ENCODE results near the gene JAGN1. TPM values are rescaled to one million over a fixed set of nuclear protein-coding genes. Genes with fewer than 3 reads are reported as not detected.

Gene JAGN1
- total RNA-seq, 2 experiments from 2014 or later: 25.4 to 28.6 TPM

DNA sequence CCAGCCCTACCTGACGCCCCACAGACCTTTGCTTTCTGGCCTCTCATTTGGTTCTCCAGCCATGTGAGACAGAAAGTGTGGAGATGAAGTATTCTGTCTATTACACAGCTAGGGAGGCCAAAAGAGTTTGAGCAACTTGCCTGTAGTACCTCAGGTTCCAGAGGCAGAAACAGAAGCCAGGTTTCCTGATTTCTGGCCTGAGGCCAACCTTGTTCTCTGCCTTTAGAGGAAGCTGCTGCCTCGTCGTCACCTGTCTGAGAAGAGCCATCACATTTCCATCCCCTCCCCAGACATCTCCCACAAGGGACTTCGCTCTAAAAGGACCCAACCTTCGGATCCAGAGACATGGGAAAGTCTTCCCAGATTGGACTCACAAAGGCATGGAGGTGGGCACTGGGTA lies 16.1 kb downstream of the JAGN1 start:
- H3K4me1 Mint-ChIP-seq: peaks cover 33% of the 10 kb centered on the region
- H3K27ac Mint-ChIP-seq: no peak overlapping the region
- no peaks in the 10 kb centered on the region for H3K9me3 Mint-ChIP-seq
- ChIA-PET POLR2A (interaction anchor here (7.0 kb wide), 1 partner anchor 16 kb away, joined by 54 read pairs; the partner anchor contains the start of gene JAGN1), CTCF (interaction anchor here (1.3 kb wide), 1 partner anchor 16 kb away, joined by 3 read pairs; the partner anchor contains the start of gene JAGN1)
- no peak for DNase-seq
- no peaks in the 10 kb centered on the region for H3K36me3 Mint-ChIP-seq (ENCODE audit: low read depth)
- H3K4me3 Mint-ChIP-seq: no peak overlapping the region
- peaks cover 2% of the 10 kb centered on the region for H3K27me3 Mint-ChIP-seq

DNA sequence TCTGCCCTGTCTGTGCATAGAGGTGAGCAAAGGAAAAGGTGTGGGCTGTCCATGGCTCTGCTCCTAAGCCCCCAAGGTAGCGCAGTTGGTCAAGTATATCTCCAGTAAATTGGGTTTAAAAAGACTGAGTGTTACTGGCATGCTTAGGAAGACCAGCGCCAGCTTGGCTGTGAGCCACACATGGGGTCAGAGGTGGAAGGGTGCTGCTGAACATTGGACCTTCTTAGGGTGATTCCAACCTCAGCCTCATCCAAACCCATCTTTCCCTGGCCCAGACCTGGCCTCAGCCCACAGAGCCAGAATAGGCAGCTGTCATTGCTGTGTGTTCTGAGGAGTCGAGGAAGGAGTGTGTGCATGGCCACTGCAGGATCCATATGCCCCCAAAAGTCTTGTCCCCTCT lies 17.9 kb downstream of the JAGN1 start:
- no peak overlapping the region for H3K27ac Mint-ChIP-seq
- peaks cover 4% of the 10 kb centered on the region for H3K36me3 Mint-ChIP-seq (ENCODE audit: low read depth)
- peaks cover 23% of the 10 kb centered on the region for H3K4me1 Mint-ChIP-seq
- peaks cover 3% of the 10 kb centered on the region for H3K9me3 Mint-ChIP-seq
- H3K27me3 Mint-ChIP-seq: peaks cover 7% of the 10 kb centered on the region
- H3K4me3 Mint-ChIP-seq: no peak overlapping the region
- CTCF ChIA-PET: interaction anchor here (1.4 kb wide), 1 partner anchor 25 kb away, joined by 5 read pairs; the partner anchor contains the start of gene CRELD1
- POLR2A ChIA-PET: interaction anchor here (1.1 to 1.4 kb wide), 2 partner anchors 17 to 25 kb away, joined by 3 to 5 read pairs; partner anchors contain the start of gene CRELD1
- DNase-seq: no peak

DNA sequence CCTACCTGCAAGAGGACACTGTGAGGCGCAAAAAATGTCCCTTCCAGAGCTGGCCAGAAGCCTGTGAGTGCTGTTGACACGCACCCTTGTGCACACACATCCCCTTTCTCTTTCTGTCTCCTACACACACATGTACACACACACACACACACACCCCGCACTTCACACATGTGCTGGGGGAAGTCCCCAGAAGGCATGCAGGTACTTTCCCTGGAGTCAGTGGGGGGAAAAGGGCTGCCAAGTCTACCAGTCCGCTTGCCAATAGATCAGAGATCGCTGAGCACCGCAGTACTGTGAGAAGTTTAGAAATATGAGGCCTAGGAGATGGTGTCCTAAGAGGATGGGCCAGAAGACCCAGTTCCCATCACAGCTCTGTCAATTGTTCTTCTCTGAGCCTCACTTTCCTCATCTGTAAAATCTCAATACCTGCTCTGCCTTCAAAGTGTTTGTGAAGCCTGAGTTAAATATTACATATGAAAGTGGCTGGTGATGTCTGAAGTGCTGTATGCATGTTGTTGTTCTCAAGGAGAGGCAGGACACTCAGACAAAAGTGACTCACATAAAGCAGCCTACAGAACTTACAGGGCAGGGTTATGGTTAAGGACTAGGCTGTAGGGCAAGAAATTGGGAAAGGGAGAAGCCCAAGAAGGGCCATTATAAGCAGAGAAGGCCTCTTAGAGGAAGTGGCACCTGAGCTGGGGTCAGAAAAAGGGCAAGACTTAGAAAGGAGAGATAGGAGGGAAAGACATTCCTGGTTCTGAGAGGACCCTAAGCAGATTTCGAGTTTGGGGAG lies 19.0 kb downstream of the JAGN1 start:
- Mint-ChIP-seq H3K4me3 (no peak overlapping the region), H3K4me1 (peaks cover 14% of the 10 kb centered on the region), H3K36me3 (ENCODE audit: low read depth) (peaks cover 4% of the 10 kb centered on the region), H3K27me3 (peaks cover 10% of the 10 kb centered on the region), H3K9me3 (peaks cover 3% of the 10 kb centered on the region), H3K27ac (no peak overlapping the region)
- DNase-seq: no peak
- CTCF ChIA-PET: interaction anchor here (7.5 kb wide), 1 partner anchor 23 kb away, joined by 51 read pairs; the partner anchor contains the start of gene CRELD1
- POLR2A ChIA-PET: interaction anchor here (1.1 kb wide), 1 partner anchor 16 kb away, joined by 3 read pairs; no protein-coding TSS in a partner anchor

DNA sequence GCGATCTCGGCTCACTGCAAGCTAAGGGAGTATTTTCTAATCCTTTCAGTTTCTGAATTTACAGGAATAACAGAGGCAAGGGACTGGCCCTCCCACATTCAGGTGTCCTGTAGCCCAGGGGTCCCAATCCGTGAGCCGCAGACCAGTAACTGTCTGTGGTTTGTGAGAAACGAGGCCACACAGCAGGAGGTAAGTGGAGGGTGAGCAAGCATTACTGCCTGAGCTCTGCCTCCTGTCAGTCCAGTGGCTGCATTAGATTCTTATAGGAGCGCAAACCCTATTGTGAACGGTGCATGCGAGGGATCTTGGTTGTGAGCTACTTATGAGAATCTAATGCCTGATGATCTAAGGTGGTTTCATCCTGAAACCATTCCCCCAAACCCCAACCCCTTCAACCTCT lies 21.5 kb downstream of the JAGN1 start:
- peaks cover 14% of the 10 kb centered on the region for H3K27me3 Mint-ChIP-seq
- no peak overlapping the region for H3K4me3 Mint-ChIP-seq

DNA sequence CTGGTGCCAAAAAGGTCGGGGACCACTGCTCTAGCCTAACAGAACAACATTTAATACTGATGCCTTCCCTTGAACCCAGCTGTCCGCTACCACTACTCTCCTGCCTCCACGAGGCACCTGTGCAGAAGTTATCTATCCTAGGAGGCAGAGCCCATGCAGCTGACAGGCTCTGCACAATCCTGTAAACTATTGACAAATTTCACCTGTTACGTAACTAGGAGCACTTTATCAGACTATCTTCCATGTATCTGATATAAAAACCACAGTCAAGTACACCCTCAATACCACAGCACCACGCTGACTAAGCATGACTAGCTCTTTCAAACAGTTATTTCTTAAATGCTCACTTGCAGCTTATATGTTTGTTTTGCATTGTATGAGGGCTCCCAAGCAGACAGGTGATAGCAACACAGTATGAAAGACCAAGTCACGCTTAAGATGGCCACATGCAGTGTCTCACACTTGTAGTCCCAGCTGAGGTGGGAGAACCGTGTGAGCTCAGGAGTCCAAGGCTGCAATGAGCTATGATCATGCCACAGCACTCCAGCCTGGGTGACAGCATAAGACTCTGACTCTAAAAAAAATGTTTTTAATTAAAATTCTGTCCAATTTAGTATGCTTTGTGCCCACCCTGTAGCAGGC lies 22.0 kb downstream of the JAGN1 start:
- Mint-ChIP-seq H3K9me3 (peaks cover 3% of the 10 kb centered on the region), H3K4me1 (peaks cover 22% of the 10 kb centered on the region), H3K4me3 (no peak overlapping the region), H3K36me3 (ENCODE audit: low read depth) (peaks cover 4% of the 10 kb centered on the region), H3K27me3 (peaks cover 14% of the 10 kb centered on the region), H3K27ac (no peak overlapping the region)
- DNase-seq: peak; percentile 28
- POLR2A ChIA-PET: interaction anchor here (0.7 to 3.8 kb wide), 6 partner anchors 10 to 161 kb away, joined by 3 to 27 read pairs (median 10); partner anchors contain the start of genes ARPC4, CRELD1, IL17RE and JAGN1
- CTCF ChIA-PET: interaction anchor here (1.0 to 7.5 kb wide), 4 partner anchors 10 to 34 kb away, joined by 3 to 51 read pairs (median 4); partner anchors contain the start of gene CRELD1

More for the DNA sequence above, 21.5 kb downstream of the JAGN1 start:
- no peak for DNase-seq
- CTCF ChIA-PET: interaction anchor here (1.0 to 7.5 kb wide), 4 partner anchors 10 to 35 kb away, joined by 3 to 51 read pairs (median 4); partner anchors contain the start of gene CRELD1
- H3K4me1 Mint-ChIP-seq: peaks cover 22% of the 10 kb centered on the region
- no peak overlapping the region for H3K27ac Mint-ChIP-seq
- POLR2A ChIA-PET: interaction anchor here (0.7 to 3.7 kb wide), 5 partner anchors 9 to 161 kb away, joined by 3 to 27 read pairs (median 4); partner anchors contain the start of genes ARPC4, IL17RE, JAGN1 and TADA3
- peaks cover 4% of the 10 kb centered on the region for H3K36me3 Mint-ChIP-seq (ENCODE audit: low read depth)
- H3K9me3 Mint-ChIP-seq: peaks cover 3% of the 10 kb centered on the region

DNA sequence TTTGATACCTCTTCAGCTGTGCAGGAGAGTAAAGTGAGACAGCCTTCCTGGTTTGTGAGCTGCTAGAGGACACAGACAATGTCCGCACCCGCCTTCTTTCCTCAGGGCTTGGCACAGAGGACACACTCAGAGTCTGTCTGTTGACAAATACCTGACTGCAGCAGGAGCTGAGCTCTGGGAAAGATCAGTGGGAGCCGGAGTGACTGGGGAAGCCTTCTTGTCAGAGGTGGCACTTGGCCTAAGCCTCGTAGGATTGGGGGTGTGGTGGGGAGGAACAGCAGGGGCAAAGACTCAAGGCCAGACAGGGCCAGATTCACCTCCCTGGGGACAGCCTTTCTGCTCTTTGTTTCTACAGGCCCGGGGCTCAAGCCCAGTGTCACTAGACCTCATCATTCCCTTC lies 23.2 kb downstream of the JAGN1 start:
- DNase-seq: no peak
- Mint-ChIP-seq H3K27ac (no peak overlapping the region), H3K4me1 (peaks cover 22% of the 10 kb centered on the region), H3K36me3 (ENCODE audit: low read depth) (peaks cover 4% of the 10 kb centered on the region), H3K27me3 (peaks cover 14% of the 10 kb centered on the region), H3K9me3 (peaks cover 3% of the 10 kb centered on the region), H3K4me3 (no peak overlapping the region)
- CTCF ChIA-PET: interaction anchor here (1.0 to 7.5 kb wide), 3 partner anchors 12 to 22 kb away, joined by 3 to 51 read pairs (median 3); partner anchors contain the start of gene CRELD1
- POLR2A ChIA-PET: interaction anchor here (0.5 to 3.8 kb wide), 4 partner anchors 11 to 49 kb away, joined by 3 to 27 read pairs (median 17); partner anchors contain the start of genes CRELD1, IL17RE and JAGN1

DNA sequence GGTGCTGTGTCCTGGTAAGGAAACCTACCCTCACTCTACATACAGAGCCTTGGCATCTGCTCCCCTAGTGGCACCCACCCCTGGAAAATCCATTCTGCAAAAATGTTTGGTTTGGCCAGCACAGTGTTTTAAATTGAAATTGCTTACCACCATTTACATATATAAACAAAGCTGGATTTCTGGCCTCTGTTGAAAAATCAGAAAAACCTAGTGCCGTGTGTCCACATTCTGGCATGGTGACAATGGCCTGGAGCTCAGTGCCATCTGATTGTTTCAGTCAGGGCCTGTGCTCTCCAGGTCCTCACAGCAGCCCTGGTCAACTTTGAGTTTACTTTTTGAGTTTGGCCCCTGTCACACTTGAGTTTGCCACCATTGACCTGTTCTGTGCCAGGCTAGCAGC lies 23.6 kb downstream of the JAGN1 start:
- H3K27ac Mint-ChIP-seq: no peak overlapping the region
- peaks cover 14% of the 10 kb centered on the region for H3K27me3 Mint-ChIP-seq
- H3K4me1 Mint-ChIP-seq: peaks cover 22% of the 10 kb centered on the region
- H3K36me3 Mint-ChIP-seq (ENCODE audit: low read depth): peaks cover 4% of the 10 kb centered on the region
- DNase-seq: no peak
- H3K4me3 Mint-ChIP-seq: no peak overlapping the region
- CTCF ChIA-PET: interaction anchor here (0.8 to 7.5 kb wide), 4 partner anchors 11 to 87 kb away, joined by 3 to 51 read pairs (median 3); partner anchors contain the start of gene CRELD1
- peaks cover 3% of the 10 kb centered on the region for H3K9me3 Mint-ChIP-seq
- POLR2A ChIA-PET: interaction anchor here (0.5 to 3.8 kb wide), 4 partner anchors 11 to 49 kb away, joined by 3 to 27 read pairs (median 17); partner anchors contain the start of genes CRELD1, IL17RE and JAGN1

DNA sequence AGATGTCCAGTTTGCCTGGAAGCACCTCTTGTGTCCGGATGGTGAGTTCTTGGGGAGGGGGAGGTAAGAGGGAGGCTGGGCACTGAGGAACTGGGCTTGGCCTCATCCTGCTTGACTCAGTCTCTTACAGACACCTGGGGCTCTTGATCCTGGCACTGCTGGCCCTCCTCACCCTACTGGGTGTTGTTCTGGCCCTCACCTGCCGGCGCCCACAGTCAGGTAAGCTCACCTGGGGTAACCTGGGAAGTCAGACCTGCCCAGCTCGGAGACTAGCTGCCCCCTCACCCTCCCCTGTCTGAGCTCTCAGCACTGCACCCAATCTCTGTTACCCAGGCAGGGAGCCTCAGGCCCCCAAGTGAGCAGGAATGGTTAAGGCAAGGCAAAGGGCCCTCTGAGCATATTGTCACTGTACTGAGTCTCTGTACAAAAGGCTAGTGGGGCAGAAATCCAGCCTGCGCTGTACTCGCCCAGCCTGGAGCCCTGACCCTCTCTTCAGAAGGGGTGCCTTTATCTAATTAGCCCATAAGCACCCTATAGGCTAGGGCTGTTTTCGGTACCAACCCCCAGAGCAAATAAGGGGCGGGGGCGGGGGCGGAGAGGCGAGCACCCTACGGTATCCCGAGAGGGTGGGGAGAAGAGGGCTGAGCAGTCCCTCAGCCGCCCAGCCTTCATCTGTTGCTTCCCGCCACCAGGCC lies 24.3 kb downstream of the JAGN1 start:
- DNase-seq: no peak
- Mint-ChIP-seq H3K27me3 (peaks cover 14% of the 10 kb centered on the region), H3K4me3 (no peak overlapping the region), H3K9me3 (peaks cover 3% of the 10 kb centered on the region), H3K4me1 (peaks cover 18% of the 10 kb centered on the region), H3K27ac (no peak overlapping the region), H3K36me3 (ENCODE audit: low read depth) (peaks cover 4% of the 10 kb centered on the region)
- ChIA-PET CTCF (interaction anchor here (0.8 to 7.5 kb wide), 3 partner anchors 17 to 88 kb away, joined by 3 to 51 read pairs (median 3); partner anchors contain the start of gene CRELD1), POLR2A (interaction anchor here (3.7 to 3.8 kb wide), 2 partner anchors 12 to 18 kb away, joined by 17 read pairs; partner anchors contain the start of genes CRELD1 and IL17RE)

DNA sequence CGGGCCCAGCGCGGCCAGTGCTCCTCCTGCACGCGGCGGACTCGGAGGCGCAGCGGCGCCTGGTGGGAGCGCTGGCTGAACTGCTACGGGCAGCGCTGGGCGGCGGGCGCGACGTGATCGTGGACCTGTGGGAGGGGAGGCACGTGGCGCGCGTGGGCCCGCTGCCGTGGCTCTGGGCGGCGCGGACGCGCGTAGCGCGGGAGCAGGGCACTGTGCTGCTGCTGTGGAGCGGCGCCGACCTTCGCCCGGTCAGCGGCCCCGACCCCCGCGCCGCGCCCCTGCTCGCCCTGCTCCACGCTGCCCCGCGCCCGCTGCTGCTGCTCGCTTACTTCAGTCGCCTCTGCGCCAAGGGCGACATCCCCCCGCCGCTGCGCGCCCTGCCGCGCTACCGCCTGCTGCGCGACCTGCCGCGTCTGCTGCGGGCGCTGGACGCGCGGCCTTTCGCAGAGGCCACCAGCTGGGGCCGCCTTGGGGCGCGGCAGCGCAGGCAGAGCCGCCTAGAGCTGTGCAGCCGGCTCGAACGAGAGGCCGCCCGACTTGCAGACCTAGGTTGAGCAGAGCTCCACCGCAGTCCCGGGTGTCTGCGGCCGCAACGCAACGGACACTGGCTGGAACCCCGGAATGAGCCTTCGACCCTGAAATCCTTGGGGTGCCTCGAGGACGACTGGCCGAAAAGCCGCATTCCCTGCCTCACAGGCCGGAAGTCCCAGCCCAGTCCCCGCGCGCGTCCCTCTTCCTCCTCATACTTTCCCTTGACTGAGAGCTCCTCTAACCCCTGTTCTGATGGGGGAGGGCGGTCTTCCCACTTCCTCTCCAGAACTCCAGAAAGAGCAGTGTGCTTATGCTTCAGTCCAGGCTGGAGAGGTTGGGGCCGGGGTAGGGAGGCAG lies 25.1 kb downstream of the JAGN1 start:
- H3K9me3 Mint-ChIP-seq: peaks cover 3% of the 10 kb centered on the region
- peaks cover 14% of the 10 kb centered on the region for H3K27me3 Mint-ChIP-seq
- H3K36me3 Mint-ChIP-seq (ENCODE audit: low read depth): peaks cover 4% of the 10 kb centered on the region
- H3K4me3 Mint-ChIP-seq: peak overlapping the region; percentile 58
- H3K4me1 Mint-ChIP-seq: peaks cover 17% of the 10 kb centered on the region
- CTCF ChIA-PET: interaction anchor here (7.5 kb wide), 1 partner anchor 17 kb away, joined by 51 read pairs; the partner anchor contains the start of gene CRELD1
- POLR2A ChIA-PET: interaction anchor here (1.0 to 3.8 kb wide), 4 partner anchors 18 to 123 kb away, joined by 3 to 17 read pairs (median 4); partner anchors contain the start of genes ARPC4, CRELD1, EMC3 and JAGN1
- peak; percentile 40 for DNase-seq
- no peak overlapping the region for H3K27ac Mint-ChIP-seq

DNA sequence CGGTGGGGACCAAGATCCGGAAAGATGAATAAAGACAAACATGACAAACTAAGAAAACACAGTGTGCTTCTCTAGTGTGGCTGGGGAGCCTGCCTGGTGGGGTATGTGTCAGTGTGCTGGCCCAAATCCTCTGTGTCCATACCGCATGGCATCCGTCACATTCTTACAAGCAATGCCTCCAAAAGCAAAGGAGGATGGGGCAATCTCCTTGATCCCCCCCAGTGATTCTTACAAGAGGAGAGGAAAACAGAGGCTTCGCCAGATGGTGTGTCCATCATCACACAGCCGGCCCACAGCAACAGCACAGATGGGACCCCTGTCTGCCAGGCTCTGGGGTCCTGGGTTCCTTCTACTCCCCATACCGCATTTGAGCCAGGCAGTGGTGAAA lies 25.9 kb downstream of the JAGN1 start:
- Mint-ChIP-seq H3K4me1 (peaks cover 17% of the 10 kb centered on the region), H3K27ac (no peak overlapping the region), H3K4me3 (peak overlapping the region; percentile 44), H3K9me3 (peaks cover 3% of the 10 kb centered on the region), H3K27me3 (peaks cover 14% of the 10 kb centered on the region), H3K36me3 (ENCODE audit: low read depth) (peaks cover 4% of the 10 kb centered on the region)
- POLR2A ChIA-PET: interaction anchor here (1.5 to 3.8 kb wide), 4 partner anchors 16 to 124 kb away, joined by 4 to 17 read pairs (median 6); partner anchors contain the start of genes ARPC4, CRELD1, JAGN1 and TADA3
- DNase-seq: no peak
- CTCF ChIA-PET: interaction anchor here (7.5 kb wide), 1 partner anchor 16 kb away, joined by 51 read pairs; the partner anchor contains the start of gene CRELD1
